H1 (cell line): ENCODE measurements around the gene FCRL2. TPM values are rescaled to one million over a fixed set of nuclear protein-coding genes. Genes with fewer than 3 reads are reported as not detected.

ENCODE experiments used
- JUND ChIP-seq: IDR thresholded peaks from 2 replicates; pipeline ENCODE4 v1.6.1; 2011; ENCODE audit warnings: mild to moderate bottlenecking, improper control_type of control experiment, low read length
- PHF8 ChIP-seq: fragments of 200-600 bp; sonication (generic); conservative IDR thresholded peaks from 2 replicates; pipeline ENCODE4 v1.7.1; 2012; ENCODE audit warnings: low read depth, mild to moderate bottlenecking, inconsistent platforms, low read length, moderate library complexity
- polyA plus RNA-seq, 7 experiments: library from polyadenylated mRNA; depleted of rRNA in 3 of 7; stranded (reverse) in 5 of 7; unstranded in 2 of 7; fragments of >200 nt in 5 of 7; fragments of 200-250 nt in 2 of 7; gene quantifications; 1 replicate in 5 of 7; 2 replicates in 1 of 7; 4 replicates in 1 of 7; pipeline versions ENCODE4 v1.2.1 to v1.2.3, GENCODE V29; 2011 to 2013; ENCODE audit warnings: missing spikeins in 2 of 7, mixed read lengths in 2 of 7
- total RNA-seq: library from RNA; stranded (reverse); fragmentation: NEBNext Ultra II Directional; extraction: Animal tissue kit (Norgen Biotek cat#: 25700); gene quantifications from 2 replicates; pipeline ENCODE4 v1.2.1, GENCODE V29; 2021
- TF ChIP-seq, protein P1 (sequence below), 3 experiments: IDR thresholded peaks; 1 replicate in 2 of 3; 2 replicates in 1 of 3; pipeline versions ENCODE4 v1.5.1 to v1.6.1; 2011; ENCODE audit warnings: low read length in 3 of 3, mild to moderate bottlenecking in 3 of 3, inconsistent platforms in 2 of 3, low read depth in 1 of 3, moderate library complexity in 1 of 3; ENCODE audit not compliant: insufficient read depth in 1 of 3; ENCODE audit errors: control extremely low read depth in 1 of 3

Gene FCRL2
- total and polyA plus RNA-seq, 2 of the 8 experiments (the other 6 are each of a cell fraction or from before 2014, with no cell fraction given) = not detected

GRCh38 chr1:157734321-157734720 lies 42.6 kb downstream of the FCRL2 start (continued):
- TF ChIP-seq PHF8 (no peak), JUND (no peak)
- TF ChIP-seq, protein P1, sequence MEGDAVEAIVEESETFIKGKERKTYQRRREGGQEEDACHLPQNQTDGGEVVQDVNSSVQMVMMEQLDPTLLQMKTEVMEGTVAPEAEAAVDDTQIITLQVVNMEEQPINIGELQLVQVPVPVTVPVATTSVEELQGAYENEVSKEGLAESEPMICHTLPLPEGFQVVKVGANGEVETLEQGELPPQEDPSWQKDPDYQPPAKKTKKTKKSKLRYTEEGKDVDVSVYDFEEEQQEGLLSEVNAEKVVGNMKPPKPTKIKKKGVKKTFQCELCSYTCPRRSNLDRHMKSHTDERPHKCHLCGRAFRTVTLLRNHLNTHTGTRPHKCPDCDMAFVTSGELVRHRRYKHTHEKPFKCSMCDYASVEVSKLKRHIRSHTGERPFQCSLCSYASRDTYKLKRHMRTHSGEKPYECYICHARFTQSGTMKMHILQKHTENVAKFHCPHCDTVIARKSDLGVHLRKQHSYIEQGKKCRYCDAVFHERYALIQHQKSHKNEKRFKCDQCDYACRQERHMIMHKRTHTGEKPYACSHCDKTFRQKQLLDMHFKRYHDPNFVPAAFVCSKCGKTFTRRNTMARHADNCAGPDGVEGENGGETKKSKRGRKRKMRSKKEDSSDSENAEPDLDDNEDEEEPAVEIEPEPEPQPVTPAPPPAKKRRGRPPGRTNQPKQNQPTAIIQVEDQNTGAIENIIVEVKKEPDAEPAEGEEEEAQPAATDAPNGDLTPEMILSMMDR (IDR thresholded peaks at IDR 0.05; ENCODE audit: control extremely low read depth in 1 of 3, insufficient read depth in 1 of 3, low read depth in 1 of 3, low read length in 3 of 3) = no peak
